GM12865 (cell line): ENCODE data around the gene CDKAL1.

Source experiments
- DNase-seq: peaks from one replicate; pipeline ENCODE4 v3.0.0; 2010; ENCODE audit warnings: low read depth
- H3K4me3 ChIP-seq: 2 replicates; pipeline ENCODE4 v1.5.1; 2011; ENCODE audit warnings: mild to moderate bottlenecking, low read depth, low read length, control low read depth
- TF ChIP-seq, protein P1 (sequence below): IDR thresholded peaks from 2 replicates; pipeline ENCODE4 v1.5.1; 2011; ENCODE audit warnings: low read length, control low read depth, low read depth, inconsistent platforms; ENCODE audit not compliant: insufficient read depth; ENCODE audit errors: missing control alignments

Gene CDKAL1

DNA sequence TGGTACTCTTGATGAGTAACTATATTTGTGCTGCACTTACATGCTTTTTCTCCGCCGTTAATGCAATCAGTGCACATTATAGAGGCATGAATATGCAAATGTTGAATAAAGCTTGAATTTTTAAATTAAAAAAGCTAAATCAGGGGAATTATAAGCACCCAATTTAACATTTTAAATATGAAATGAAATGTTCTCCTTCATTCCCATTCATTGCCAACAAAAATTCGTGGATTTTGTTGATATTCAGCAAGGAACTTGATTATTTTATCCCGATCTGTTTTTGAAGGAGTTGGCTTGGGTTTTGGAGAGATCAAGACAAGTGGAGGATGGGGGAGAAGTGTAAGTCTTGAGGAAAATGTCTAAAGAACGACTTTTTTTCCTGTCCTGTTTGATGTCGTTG is 740.6 kb downstream of the CDKAL1 start:
- no peak overlapping the region for H3K4me3 ChIP-seq
- TF ChIP-seq, protein P1, sequence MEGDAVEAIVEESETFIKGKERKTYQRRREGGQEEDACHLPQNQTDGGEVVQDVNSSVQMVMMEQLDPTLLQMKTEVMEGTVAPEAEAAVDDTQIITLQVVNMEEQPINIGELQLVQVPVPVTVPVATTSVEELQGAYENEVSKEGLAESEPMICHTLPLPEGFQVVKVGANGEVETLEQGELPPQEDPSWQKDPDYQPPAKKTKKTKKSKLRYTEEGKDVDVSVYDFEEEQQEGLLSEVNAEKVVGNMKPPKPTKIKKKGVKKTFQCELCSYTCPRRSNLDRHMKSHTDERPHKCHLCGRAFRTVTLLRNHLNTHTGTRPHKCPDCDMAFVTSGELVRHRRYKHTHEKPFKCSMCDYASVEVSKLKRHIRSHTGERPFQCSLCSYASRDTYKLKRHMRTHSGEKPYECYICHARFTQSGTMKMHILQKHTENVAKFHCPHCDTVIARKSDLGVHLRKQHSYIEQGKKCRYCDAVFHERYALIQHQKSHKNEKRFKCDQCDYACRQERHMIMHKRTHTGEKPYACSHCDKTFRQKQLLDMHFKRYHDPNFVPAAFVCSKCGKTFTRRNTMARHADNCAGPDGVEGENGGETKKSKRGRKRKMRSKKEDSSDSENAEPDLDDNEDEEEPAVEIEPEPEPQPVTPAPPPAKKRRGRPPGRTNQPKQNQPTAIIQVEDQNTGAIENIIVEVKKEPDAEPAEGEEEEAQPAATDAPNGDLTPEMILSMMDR: no peak
- no peak for DNase-seq

- TF ChIP-seq, protein P1: no peak
- no peak for DNase-seq
- no peak overlapping the region for H3K4me3 ChIP-seq
These were observed 743.5 kb downstream of the CDKAL1 start for GRCh38 chr6:21277601-21278374.

DNA sequence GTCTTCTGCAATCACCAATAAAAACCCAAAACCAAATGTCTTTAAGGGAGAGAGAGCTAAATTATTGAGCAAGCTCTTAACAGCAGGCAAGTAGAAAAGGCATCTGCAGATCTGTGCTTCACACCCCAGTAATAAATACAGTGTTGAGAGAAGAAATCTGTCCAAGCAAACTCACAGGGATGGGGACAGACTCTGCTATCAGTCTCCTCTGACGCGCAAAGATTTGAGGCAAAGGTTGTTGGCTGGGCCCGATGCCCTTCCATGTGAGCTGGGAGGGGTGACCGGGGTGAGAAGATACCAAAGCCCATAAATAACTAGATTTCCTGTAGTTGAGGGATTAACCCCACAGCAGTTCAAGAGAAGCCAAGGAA is 744.1 kb downstream of the CDKAL1 start:
- TF ChIP-seq, protein P1: no peak
- no peak for DNase-seq
- no peak overlapping the region for H3K4me3 ChIP-seq

GRCh38 chr6:21279619-21280018 is 745.4 kb downstream of the CDKAL1 start:
- no peak for DNase-seq
- TF ChIP-seq, protein P1: no peak
- no peak overlapping the region for H3K4me3 ChIP-seq

GRCh38 chr6:21281366-21281765 is 747.1 kb downstream of the CDKAL1 start:
- TF ChIP-seq, protein P1: no peak

More at GRCh38 chr6:21281366-21281765, 747.1 kb downstream of the CDKAL1 start:
- no peak overlapping the region for H3K4me3 ChIP-seq
- DNase-seq: no peak
